Psoas muscle (tissue), 8 donors: ENCODE results near the gene PLEKHH2. TPM values are rescaled to one million over a fixed set of nuclear protein-coding genes. Genes with fewer than 3 reads are reported as not detected.

Experiments
- ATAC-seq, 4 donors: fragments of 200-7000 bp; cut with Tn5 transposase; one replicate each; pipeline ENCODE4 v1.9.1; 2020; ENCODE audit warnings: moderate library complexity in 3 of 4, mild to moderate bottlenecking in 2 of 4
- DNase-seq, 2 donors: peaks; one replicate each; pipeline ENCODE4 v3.0.0-alpha.2; 2020
- H3K27ac ChIP-seq: fragments of 200-600 bp; one replicate; pipeline ENCODE4 v1.8.0; 2022
- H3K27me3 ChIP-seq, 3 donors: fragments of 200-600 bp in 1 of 3; one replicate each; pipeline versions ENCODE4 v1.6.1 to v1.8.0; 2013 to 2022; ENCODE audit warnings: low read length in 2 of 3, mild to moderate bottlenecking in 2 of 3, moderate library complexity in 1 of 3; ENCODE audit not compliant: insufficient read depth in 3 of 3
- H3K36me3 ChIP-seq, 2 donors: fragments of 200-600 bp in 1 of 2; one replicate each; pipeline versions ENCODE4 v1.6.1 to v1.8.0; 2013 to 2022; ENCODE audit warnings: low read depth in 1 of 2, mild to moderate bottlenecking in 1 of 2, moderate library complexity in 1 of 2; ENCODE audit not compliant: insufficient read depth in 1 of 2
- H3K4me1 ChIP-seq: fragments of 200-600 bp; one replicate; pipeline ENCODE4 v1.8.0; 2022
- H3K4me3 ChIP-seq: fragments of 200-600 bp; one replicate; pipeline ENCODE4 v1.8.0; 2022; ENCODE audit warnings: mild to moderate bottlenecking
- H3K9me3 ChIP-seq: fragments of 200-600 bp; one replicate; pipeline ENCODE4 v1.8.0; 2022
- WGBS, 3 donors: extraction: QIAGEN DNeasy Blood & Tissue Kit; methylation state at CpG; one replicate each; pipeline versions ENCODE4 v1.1.6 to v1.1.7; 2013; 5-methylcytosine and 5-hydroxymethylcytosine counted together
- intact Hi-C, 2 donors: fragments of 100-400 bp; cut with DNase I; formaldehyde crosslinking; loops; one replicate each; pipeline versions ENCODE4 v1.11.0 to v1.14.2; 2022
- polyA plus RNA-seq, 3 donors: library from polyadenylated mRNA; stranded (reverse); fragments of 200-250 nt; gene quantifications; one replicate each; pipeline ENCODE4 v1.2.3, GENCODE V29; 2013
- total RNA-seq, 4 donors: library from RNA; stranded (reverse); fragmentation: NEBNext Ultra II Directional in 2 of 4; extraction: Animal tissue kit (Norgen Biotek cat#: 25700) in 2 of 4; gene quantifications; one replicate each; pipeline versions ENCODE4 v1.2.1 to v1.2.4, GENCODE V29; 2021 to 2023
- TF ChIP-seq, protein P1 (sequence below): fragments of 200-600 bp; IDR thresholded peaks from one replicate; pipeline ENCODE4 v1.8.0; 2022; ENCODE audit warnings: antibody characterized with exemption
- donor health status: healthy with polysubstance abuse.
- donor health status: DM: no; HTN: no; CAD: no; lungs with moderate emphysema.
- donor health status: Bipolar disorder and iron deficiency.
- donor health status: healthy.
- donor health status: DM: yes; HTN: yes; CAD: no.
- donor health status: DM: no; HTN: no; CAD: no.
- donor health status: DM: no; HTN: no; CAD: no.
- donor health status: DM: yes; HTN: yes; CAD: no.

PLEKHH2 gene
- total and polyA plus RNA-seq, 7 donors: 0.14 to 2.2 (median 0.38) TPM

DNA sequence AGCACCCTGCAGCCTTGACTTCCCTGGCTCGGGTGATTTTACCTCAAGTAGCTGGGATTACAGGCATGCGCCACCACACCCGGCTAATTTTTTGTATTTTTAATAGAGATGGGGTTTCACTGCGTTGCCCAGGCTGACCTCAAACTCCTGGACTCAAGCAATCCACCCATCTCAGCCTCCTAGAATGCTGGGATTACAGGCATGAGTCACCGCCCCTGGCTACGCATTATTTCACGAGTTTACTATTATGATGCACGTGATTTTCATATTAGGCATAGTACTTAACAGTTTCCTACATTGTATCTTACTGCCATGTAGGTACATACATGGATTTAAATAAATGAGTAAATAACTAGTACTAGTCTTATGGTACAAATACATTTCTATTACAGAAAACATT, 141.2 kb downstream of the PLEKHH2 start:
- Histone ChIP-seq H3K36me3 (peaks cover 0 to 24% of the 10 kb centered on the region in 2 donors), H3K4me3 (no peak overlapping the region), H3K27ac (no peak overlapping the region), H3K4me1 (peaks cover 7% of the 10 kb centered on the region), H3K9me3 (no peaks in the 10 kb centered on the region), H3K27me3 (no peaks in the 10 kb centered on the region)
- TF ChIP-seq, protein P1, sequence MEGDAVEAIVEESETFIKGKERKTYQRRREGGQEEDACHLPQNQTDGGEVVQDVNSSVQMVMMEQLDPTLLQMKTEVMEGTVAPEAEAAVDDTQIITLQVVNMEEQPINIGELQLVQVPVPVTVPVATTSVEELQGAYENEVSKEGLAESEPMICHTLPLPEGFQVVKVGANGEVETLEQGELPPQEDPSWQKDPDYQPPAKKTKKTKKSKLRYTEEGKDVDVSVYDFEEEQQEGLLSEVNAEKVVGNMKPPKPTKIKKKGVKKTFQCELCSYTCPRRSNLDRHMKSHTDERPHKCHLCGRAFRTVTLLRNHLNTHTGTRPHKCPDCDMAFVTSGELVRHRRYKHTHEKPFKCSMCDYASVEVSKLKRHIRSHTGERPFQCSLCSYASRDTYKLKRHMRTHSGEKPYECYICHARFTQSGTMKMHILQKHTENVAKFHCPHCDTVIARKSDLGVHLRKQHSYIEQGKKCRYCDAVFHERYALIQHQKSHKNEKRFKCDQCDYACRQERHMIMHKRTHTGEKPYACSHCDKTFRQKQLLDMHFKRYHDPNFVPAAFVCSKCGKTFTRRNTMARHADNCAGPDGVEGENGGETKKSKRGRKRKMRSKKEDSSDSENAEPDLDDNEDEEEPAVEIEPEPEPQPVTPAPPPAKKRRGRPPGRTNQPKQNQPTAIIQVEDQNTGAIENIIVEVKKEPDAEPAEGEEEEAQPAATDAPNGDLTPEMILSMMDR: no peak
- intact Hi-C loops: no loop called here
- WGBS, 3 donors: 92 to 94% (median 93%) methylated on average over 8 of the region's 8 CpGs
- DNase-seq (no peak), ATAC-seq (no peak)

DNA sequence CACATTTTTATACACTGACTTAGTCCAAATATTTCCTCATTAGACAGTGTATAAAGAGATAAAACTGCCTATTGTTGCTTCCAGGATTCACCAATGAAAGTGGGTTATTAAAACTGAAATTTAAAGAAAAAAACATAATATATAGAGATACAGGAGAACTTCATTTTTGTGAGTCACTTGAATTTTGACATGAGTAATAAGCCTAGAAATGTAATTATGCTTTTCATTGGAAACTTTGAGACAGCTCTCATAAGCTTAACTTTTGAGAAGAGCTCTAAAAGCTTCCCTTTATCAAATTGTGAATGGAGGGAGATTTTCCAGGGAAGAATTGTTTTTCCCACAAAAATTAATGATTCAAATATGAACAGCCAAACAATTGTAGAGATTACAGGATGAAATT, 150.8 kb downstream of the PLEKHH2 start:
- DNase-seq (no peak), ATAC-seq (no peak)
- no peak overlapping the region for H3K27ac ChIP-seq

DNA sequence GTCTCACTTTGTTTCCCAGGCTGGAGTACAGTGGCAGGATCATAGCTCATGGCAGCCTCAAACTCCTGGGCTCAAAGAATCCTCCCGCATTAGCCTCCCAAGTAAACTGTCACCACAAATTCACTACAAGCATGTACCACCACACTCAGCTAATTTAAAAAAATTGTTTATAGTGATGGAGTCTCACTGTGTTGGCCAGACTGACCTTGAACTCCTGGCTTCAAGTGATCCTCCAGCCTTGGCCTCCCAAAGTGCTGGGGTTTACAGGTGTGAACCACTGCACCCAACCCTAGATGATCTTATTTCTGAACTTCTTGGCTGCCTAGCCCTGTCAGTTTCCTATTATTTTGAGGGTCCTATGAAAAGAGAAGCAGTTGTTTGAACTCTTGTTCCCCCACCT, 151.6 kb downstream of the PLEKHH2 start:
- Histone ChIP-seq H3K27ac (no peak overlapping the region), H3K4me1 (no peaks in the 10 kb centered on the region), H3K9me3 (no peaks in the 10 kb centered on the region), H3K4me3 (no peak overlapping the region), H3K27me3 (no peaks in the 10 kb centered on the region), H3K36me3 (peaks cover 2 to 76% of the 10 kb centered on the region in 2 donors)
- WGBS, 3 donors: 99 to 100% (median 100%) methylated on average over 1 of the region's 1 CpG
- intact Hi-C loops: no loop called here
- ATAC-seq (no peak), DNase-seq (no peak)
- TF ChIP-seq, protein P1: no peak

More for the DNA sequence above, 150.8 kb downstream of the PLEKHH2 start:
- Histone ChIP-seq H3K27me3 (no peaks in the 10 kb centered on the region), H3K4me1 (no peaks in the 10 kb centered on the region), H3K36me3 (peaks cover 2 to 72% of the 10 kb centered on the region in 2 donors), H3K4me3 (no peak overlapping the region), H3K9me3 (no peaks in the 10 kb centered on the region)
- TF ChIP-seq, protein P1: no peak
- intact Hi-C loops: no loop called here

DNA sequence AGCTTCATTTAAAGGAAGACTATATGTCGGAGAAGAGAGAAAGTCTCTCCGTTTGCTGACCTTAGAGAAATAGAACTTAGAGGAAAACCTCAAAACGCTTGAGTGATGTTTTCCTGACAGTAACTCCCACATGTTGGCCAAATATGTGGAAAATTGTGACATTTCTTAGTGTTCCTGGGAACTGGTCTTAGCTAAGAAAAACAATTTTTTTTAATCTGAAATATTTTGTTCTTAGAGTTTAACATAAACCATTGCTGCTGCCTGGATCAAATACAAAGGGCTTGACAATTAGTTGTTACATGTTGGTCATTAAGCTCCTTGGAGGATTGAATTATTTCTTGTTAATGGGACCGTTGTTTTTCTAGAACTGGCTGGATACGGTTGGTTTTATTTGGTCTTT, 153.1 kb downstream of the PLEKHH2 start:
- H3K4me1 ChIP-seq: no peaks in the 10 kb centered on the region
- no peak overlapping the region for H3K4me3 ChIP-seq
- peaks cover 2 to 74% of the 10 kb centered on the region in 2 donors for H3K36me3 ChIP-seq
- 62 to 77% (median 64%) methylated on average over 5 of the region's 5 CpGs for WGBS, 3 donors
- intact Hi-C loops: no loop called here
- no peaks in the 10 kb centered on the region for H3K27me3 ChIP-seq
- TF ChIP-seq, protein P1: no peak
- DNase-seq (no peak), ATAC-seq (no peak)
- no peak overlapping the region for H3K27ac ChIP-seq
- H3K9me3 ChIP-seq: no peaks in the 10 kb centered on the region

DNA sequence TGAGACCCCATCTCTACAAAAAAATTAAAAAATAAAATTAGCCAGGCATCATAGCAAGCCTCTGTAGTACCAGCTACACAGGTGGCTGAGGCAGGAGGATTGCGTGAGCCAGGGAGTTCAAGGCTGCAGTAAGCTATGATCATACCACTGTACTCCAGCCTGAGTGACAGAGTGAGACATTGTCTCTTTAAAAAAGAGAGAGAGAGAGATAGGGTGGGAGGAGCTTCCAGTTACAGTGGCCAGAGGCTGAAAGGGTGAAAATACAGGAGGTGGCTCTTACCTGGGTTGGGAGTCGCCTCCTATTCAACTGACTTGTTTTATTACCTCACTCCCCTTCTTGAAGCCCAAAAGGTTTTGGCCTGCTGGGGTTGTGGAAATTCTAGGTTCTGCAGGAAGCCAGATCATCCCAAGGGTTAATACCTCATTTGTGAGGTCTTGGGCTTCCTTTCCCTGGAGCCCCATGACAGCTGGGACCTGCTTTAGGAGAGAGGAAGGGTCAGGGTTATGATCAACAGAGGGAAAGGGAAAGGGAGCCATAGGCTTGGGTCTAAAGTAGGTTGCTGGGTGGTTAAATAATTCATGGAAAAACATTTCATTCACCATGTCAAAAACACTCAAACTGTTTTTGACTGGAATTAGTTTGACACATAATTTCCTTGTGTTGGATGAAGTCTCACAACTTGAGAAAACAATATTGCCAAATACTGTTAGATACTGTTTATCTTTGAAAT, 154.1 kb downstream of the PLEKHH2 start:
- WGBS, 3 donors: 96 to 100% (median 98%) methylated on average over 2 of the region's 2 CpGs
- no peaks in the 10 kb centered on the region for H3K27me3 ChIP-seq
- no peaks in the 10 kb centered on the region for H3K4me1 ChIP-seq
- no peak for DNase-seq
- H3K9me3 ChIP-seq: no peaks in the 10 kb centered on the region
- no peak for ATAC-seq
- intact Hi-C loops: no loop called here
- TF ChIP-seq, protein P1: no peak
- H3K36me3 ChIP-seq: peaks cover 2 to 82% of the 10 kb centered on the region in 2 donors
- H3K27ac ChIP-seq: no peak overlapping the region
- H3K4me3 ChIP-seq: no peak overlapping the region
